HG03066 (cell line): ENCODE results near the gene FAM47B.

Experiments used
- ATAC-seq: cut with Tn5 transposase; IDR thresholded peaks from one replicate; pipeline ENCODE4 v1.9.1; 2021; ENCODE audit warnings: low read depth; ENCODE audit not compliant: unreplicated experiment

The FAM47B gene

DNA sequence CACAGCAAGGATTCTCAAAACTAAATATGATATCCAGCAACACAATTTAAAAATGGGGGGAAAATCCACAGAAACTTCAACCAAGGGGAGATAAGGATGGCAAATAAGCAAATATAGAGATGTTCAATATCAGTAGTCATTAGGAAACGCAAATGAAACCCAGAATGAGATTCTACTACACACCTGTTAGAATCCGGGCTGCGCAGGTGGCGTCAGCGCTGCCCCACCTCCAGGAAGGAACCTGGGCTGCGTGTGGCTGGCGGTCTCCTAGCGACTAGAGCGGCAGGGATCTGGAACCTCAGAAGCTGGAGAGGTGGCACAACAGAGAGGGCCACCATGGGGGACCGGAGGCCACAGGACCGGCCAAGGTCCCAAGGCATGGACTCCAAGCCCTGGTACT lies at the start of gene FAM47B:
FAM47B (plus strand) TSS at position 301 of the 400 bp plus-strand sequence; CDS start at position 337, 36 bp downstream.
- ATAC-seq: no peak

- ATAC-seq: no peak
Observed at GRCh38 chrX:34893741-34894140, 48.9 kb upstream of the FAM47B start.

DNA sequence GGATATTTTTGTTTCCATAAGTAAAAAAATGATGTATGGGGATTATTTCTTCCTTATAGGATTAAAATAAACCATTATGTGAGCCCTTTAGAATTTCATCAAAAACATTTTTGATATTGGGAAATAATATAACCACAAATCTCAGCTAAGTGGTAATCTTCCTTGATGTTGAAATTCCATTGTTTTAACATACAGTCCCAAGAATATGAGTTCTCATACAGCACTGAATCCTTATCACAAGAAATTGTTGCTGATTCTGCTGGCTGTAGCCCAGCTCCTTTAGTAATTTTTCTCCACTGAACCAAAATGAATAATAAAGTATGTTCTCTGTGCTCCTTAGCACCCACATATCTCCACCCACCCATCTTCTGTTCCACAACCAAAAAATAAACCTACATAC lies 41.9 kb upstream of the FAM47B start:
- ATAC-seq: no peak

DNA sequence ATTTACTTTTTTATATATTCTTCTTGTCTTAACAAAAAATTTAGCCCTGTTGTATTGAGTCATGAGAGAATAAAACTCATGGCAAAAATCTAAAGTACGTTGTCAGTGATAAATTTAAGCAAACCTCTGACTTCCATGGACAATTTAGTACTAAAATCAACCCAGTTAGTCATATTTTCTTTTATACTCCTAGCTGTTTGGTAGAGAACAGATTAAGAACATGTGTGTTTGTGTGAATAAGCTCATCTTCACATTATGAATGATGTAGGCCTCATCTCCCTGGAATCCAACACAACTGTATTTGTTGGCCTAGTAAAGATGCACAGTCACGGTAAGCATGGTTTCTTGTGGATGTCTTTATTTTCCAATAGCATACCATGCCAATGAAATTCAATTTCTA lies 40.8 kb upstream of the FAM47B start:
- ATAC-seq: no peak

- ATAC-seq: no peak
Observed at GRCh38 chrX:34903316-34903715, 39.3 kb upstream of the FAM47B start.

DNA sequence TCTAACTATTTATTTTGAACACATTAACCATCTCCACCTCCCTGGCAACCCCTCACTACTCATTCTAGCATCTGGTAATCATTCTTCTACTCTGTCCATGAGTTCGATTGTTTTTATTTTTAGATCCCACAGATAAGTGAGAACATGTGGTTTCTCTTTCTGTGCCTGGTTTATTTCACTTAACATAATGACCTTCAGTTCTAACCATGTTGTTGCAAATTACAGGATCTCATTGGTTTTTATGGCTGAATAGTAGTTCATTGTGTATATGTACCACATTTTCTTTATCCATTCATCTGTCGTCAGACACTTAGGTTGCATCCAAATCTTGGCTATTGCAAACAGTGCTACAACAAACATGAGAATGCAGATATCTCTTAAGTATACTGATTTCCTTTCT lies 33.4 kb upstream of the FAM47B start:
- ATAC-seq: no peak

- no peak for ATAC-seq
Observed at GRCh38 chrX:34915463-34916225, 27.0 kb upstream of the FAM47B start.

- ATAC-seq: no peak
Observed at GRCh38 chrX:34917146-34917545, 25.4 kb upstream of the FAM47B start.

- ATAC-seq: no peak
Observed at GRCh38 chrX:34918091-34918736, 24.4 kb upstream of the FAM47B start.

- no peak for ATAC-seq
Observed at GRCh38 chrX:34918856-34919255, 23.7 kb upstream of the FAM47B start.

GRCh38 chrX:34927866-34928265 lies 14.7 kb upstream of the FAM47B start:
- ATAC-seq: no peak

DNA sequence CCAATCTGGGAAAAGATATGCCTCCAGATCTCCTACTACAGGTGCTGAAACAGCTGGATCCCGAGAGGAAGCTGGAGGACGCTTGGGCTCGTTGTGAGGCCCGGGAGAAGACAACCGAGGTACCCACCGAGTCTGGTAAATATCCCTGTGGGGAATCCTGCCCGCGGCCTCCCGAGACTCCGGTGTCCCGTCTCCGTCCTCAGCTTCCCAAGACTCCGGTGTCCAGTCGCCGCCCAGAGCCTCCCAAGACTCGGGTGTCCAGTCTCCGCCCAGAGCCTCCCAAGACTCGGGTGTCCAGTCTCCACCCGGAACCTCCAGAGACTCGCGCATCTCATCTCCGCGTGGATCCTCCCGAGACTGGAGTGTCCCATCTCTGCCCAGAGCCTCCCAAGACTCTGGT lies 639 bp downstream of the FAM47B start:
- ATAC-seq: no peak

- ATAC-seq: no peak
Observed at GRCh38 chrX:34956916-34957315, 14.3 kb downstream of the FAM47B start.

GRCh38 chrX:34961662-34962061 lies 19.1 kb downstream of the FAM47B start:
- ATAC-seq: no peak

GRCh38 chrX:34972206-34972605 lies 29.6 kb downstream of the FAM47B start:
- no peak for ATAC-seq

- no peak for ATAC-seq
Observed at GRCh38 chrX:34978171-34978570, 35.6 kb downstream of the FAM47B start.

GRCh38 chrX:34987646-34988045 lies 45.0 kb downstream of the FAM47B start:
- ATAC-seq: no peak
